Urinary bladder (tissue), 4 donors: ENCODE results near the gene DDX49. TPM values are rescaled to one million over a fixed set of nuclear protein-coding genes. Genes with fewer than 3 reads are reported as not detected.

ENCODE experiments used
- DNase-seq: peaks from one replicate; pipeline ENCODE4 v3.0.0-alpha.2; 2015; ENCODE audit errors: extremely low spot score
- H3K27ac ChIP-seq: one replicate; pipeline ENCODE4 v1.5.1; 2013; ENCODE audit warnings: low read depth, mild to moderate bottlenecking, moderate library complexity
- H3K36me3 ChIP-seq: one replicate; pipeline ENCODE4 v1.6.1; 2013; ENCODE audit warnings: mild to moderate bottlenecking, moderate library complexity; ENCODE audit not compliant: insufficient read depth
- H3K4me1 ChIP-seq: one replicate; pipeline ENCODE4 v1.6.1; 2013; ENCODE audit warnings: mild to moderate bottlenecking, moderate library complexity; ENCODE audit not compliant: insufficient read depth
- H3K4me3 ChIP-seq: one replicate; pipeline ENCODE4 v1.5.1; 2013; ENCODE audit warnings: low read depth, low read length
- WGBS: extraction: QIAGEN DNeasy Blood & Tissue Kit; methylation state at CpG from one replicate; pipeline ENCODE4 v1.1.7; 2013; 5-methylcytosine and 5-hydroxymethylcytosine counted together
- polyA plus RNA-seq: library from polyadenylated mRNA; stranded (reverse); fragments of 200-250 nt; gene quantifications from one replicate; pipeline ENCODE4 v1.2.3, GENCODE V29; 2013
- total RNA-seq: library from RNA; depleted of rRNA; stranded (reverse); fragments of >200 nt; gene quantifications from one replicate; pipeline ENCODE4 v1.2.3, GENCODE V29; 2014
- donor health status: healthy with polysubstance abuse.
- donor health status: healthy.

DDX49 gene
- total and polyA plus RNA-seq, 2 donors, result 22.2 to 54.0 TPM

DNA sequence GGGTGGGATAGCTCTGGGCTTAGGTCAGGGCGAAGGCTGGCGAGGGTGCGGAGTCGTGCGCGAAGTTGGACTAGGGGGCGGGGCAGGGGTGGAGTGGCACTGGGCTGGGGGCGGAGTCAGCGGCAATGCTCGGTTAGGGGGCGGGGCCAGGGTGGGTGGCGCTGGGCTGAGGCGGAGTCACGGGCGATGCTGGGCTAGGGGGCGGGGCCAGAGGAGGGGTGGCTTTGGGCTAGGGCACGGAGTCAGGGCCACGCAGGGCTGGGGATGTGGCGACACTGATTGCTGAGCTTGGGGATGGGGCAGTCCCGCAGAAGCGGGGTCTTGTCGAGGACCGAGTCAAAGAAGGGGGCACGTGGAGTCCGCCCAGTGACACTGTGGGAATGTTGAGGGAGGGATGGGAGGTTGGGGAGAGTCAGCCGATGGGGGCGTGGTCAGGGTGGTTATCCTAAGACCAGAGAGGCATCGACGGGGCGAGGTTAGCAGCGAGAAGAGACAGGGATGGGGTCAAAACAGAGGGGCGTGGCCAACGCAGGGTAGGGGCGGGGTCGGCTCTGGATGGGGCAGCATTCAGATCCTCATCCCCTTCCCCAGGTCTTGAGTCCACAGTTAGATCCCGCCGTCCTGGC, 12.8 kb downstream of the DDX49 start:
- H3K4me1 ChIP-seq, result peaks cover 2% of the 10 kb centered on the region
- no peaks in the 10 kb centered on the region for H3K36me3 ChIP-seq
- DNase-seq, result no peak
- no peak overlapping the region for H3K27ac ChIP-seq
- 35% methylated on average over 37 of the region's 37 CpGs for WGBS
- no peak overlapping the region for H3K4me3 ChIP-seq

DNA sequence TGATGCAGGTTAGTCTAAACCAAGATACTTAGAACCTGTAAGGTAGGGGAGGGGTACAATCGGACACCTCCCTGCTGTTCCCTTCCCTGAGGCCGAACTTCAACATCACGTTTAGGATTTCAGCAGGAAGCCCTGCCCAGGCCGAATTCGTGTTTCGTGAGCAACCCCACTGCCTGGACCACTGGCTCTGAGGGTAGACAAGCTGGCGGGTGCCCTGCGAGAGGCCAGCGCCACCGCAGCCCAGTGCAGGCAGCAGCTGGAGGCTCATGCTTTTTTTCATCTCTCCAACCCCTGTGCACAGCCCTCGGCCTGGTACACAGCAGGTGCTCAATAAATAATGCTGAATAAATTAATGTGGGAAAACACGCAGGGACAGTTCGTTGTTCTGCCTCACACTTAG, 13.8 kb downstream of the DDX49 start:
- Histone ChIP-seq H3K36me3 (no peaks in the 10 kb centered on the region), H3K4me3 (no peak overlapping the region), H3K4me1 (peaks cover 2% of the 10 kb centered on the region), H3K27ac (no peak overlapping the region)
- no peak for DNase-seq
- WGBS, result 86% methylated on average over 13 of the region's 13 CpGs

DNA sequence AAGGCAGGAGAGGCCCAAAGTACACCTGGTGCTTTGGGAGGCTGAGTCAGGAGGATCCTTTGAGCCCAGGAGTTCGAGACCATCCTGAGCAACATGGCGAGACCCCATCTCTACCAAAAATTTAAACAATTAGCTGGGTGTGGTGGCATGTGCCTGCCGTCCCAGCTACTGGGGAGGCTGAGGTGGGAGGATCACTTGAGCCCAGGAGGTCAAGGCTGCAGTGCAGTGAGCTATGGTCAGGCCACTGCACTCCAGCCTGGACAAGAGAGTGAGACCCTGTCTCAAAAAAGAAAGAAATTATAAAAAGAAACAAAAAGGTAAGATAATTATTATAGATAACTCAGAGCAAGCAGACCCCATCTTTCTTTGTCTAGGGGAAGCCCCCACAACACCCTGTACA, 19.6 kb downstream of the DDX49 start:
- Histone ChIP-seq H3K36me3 (no peaks in the 10 kb centered on the region), H3K4me1 (peaks cover 3% of the 10 kb centered on the region), H3K27ac (no peak overlapping the region), H3K4me3 (no peak overlapping the region)
- 92% methylated on average over 3 of the region's 3 CpGs for WGBS
- DNase-seq, result no peak

DNA sequence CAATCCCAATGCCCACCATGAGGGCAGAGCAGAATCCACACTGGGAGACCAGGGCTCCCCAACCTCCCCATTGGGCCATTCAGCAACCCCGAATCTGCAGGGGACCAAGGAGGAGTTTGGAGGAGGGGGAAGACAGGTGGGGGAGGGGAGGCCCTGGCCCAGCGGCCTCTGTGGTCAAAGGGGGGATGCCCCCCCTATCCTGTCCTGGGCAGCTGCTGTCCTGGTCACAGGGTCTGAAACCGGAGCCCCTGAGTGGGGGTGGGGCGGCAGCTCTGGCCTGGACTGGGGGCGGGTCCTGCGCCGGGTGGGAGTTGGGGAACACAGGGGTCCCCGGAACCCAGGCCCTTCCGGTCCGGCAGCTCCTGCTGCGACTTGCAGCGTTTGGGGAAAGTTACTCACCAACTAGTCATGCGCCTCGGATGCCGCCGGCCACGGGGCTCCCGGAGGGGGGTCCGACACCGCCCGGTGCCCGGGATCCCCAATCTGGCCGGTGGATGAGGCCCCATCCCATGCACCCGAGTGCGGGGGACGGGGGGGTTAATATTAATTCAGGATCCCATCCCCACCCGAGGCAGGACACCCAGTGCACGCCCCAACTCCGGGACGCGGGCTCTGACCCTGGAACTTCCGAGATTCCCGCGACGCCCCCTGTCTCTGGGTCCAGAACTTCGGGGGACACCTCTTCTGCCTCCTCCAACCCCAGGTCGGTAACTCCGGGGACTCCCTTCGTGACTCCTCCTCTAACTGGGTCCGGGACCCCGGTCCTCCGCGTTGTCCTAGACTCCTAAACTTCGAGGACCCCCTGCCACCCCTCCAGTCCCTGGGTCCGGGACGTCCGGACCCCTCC, 20.6 kb downstream of the DDX49 start:
- WGBS, result 1% methylated on average over 47 of the region's 47 CpGs
- Histone ChIP-seq H3K27ac (no peak overlapping the region), H3K4me1 (peaks cover 3% of the 10 kb centered on the region), H3K4me3 (peak overlapping the region; percentile 82), H3K36me3 (no peaks in the 10 kb centered on the region)
- no peak for DNase-seq

DNA sequence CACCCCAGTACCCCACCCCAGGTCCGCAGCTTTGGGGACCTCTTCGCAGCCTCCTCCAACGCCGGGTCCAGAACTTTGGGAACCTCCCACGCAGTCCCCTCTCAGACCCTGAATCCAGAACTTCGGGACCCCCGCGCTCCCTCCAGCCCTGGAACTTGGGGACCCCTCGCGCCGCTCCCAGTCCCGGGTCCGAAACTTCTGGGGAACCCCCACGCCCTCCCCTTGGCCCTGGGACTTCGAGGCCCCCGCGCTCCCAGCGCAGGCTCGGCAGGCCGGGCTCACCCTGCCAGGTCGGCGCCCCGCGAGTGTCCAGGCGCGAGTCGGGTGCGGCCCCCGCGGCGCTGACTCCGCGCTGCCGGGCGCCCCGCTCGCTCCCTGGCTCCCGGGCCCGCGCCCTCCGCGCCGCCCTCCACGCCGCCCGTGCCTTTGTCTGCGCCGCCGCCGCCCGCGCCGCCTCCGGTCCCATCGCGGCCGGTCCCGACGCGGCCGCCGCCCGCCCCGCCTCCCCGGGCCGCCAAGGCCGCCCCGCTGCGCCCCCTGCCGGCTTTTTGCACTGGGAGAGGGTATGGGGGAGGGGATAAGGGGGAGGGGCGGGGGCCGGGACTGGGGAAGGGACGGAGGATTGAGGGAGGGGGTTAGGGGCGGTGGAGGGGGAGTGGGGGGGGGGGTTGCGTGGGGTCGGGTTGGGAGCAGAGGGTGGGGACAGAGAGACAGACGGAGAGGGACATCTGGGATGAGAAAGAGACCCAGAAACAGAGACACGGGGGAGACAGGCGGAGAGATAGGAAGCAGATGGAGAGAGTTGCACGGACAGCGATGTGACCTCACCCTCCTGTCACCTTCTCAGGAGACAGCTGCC, 21.5 kb downstream of the DDX49 start, which contains the start of gene HOMER3:
Gene HOMER3, minus strand, starts transcription at position 449 of the 859 bp plus-strand sequence. CDS start 2,235 bp downstream, outside the sequence.
- Histone ChIP-seq H3K4me3 (peak within 1 kb of the TSS; percentile 82), H3K27ac (peak within 1 kb of the TSS; percentile 68), H3K4me1 (peaks cover 3% of the 10 kb centered on the region), H3K36me3 (no peaks in the 10 kb centered on the region)
- DNase-seq, result no peak
- WGBS, result under 1% methylated on average over 81 of the region's 81 CpGs

DNA sequence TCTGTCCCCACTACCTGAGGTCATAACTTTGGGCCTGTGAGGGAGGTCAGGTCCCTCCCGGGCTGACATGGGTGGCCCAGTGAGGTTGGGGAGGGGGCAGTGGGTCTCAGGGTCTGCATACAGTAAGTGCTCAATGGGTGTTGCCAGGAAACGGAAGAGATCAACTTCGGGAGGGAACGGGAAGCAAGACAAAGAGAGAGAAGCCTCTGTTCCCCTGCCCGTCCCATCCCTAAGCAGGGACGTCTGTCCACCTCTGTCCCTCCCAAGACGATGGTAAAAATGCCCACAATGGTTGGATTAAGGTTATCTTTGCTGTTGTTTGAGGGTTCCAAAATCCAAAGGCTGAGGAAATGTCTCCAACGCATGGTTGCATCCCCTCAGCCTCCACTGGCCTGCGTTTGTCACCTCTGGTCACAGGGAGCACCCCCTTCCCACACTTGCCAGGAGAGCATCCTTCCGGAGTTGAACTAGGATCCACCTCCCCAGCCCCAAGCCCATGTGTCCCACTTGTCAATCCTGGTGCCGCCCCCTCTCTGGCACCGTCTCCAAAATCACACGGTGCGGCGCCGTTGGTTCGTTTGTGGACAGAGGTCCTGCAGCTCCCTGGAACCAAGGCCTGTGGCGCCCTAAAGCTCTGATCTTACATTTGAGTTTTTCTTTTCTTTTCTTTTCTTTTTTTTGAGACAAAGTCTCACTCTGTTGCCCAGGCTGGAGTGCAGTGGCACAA, 22.3 kb downstream of the DDX49 start:
- peaks cover 3% of the 10 kb centered on the region for H3K4me1 ChIP-seq
- 66% methylated on average over 18 of the region's 18 CpGs for WGBS
- no peaks in the 10 kb centered on the region for H3K36me3 ChIP-seq
- DNase-seq, result no peak
- no peak overlapping the region for H3K27ac ChIP-seq
- H3K4me3 ChIP-seq, result no peak overlapping the region

DNA sequence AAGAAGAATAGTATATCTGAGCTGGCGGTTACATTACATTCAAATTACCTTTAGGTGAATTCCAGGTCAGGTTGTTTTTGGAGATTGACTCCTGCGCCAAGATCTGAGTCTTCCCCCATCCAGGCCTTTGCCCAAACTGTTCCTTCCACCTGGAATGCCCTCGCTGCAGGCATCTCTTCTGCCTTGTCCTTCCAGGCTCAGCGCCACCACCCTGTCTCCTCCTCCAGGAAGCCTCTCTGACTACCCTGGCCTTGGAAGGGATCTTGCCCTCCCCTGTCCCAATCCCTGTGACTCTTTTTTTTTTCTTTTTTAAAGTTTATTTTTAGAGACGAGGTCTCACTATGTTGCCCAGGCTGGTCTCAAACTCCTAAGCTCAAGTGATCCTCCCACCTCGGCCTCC, 23.2 kb downstream of the DDX49 start:
- Histone ChIP-seq H3K4me3 (no peak overlapping the region), H3K36me3 (no peaks in the 10 kb centered on the region), H3K27ac (no peak overlapping the region), H3K4me1 (peaks cover 3% of the 10 kb centered on the region)
- 93% methylated on average over 6 of the region's 6 CpGs for WGBS
- DNase-seq, result no peak

DNA sequence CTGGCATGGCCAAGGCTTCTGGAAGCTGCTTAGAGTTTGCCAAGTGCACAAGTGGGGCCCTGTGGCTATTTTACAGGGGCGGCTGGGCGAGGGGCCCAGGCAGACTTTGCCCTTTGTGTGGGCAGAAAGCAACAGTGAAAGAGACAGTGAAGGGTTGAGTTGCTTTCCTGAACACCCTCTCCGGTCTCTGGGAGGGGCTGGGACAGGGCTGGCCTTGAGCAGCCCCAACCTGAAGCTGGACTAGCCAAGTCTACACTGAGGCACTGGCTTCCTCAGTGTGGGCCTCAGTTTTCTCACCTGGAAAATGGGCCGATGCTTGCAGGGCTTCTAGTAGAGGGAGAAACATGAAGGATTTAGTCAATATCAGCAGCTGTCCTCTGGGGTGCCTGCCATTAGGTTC, 23.9 kb downstream of the DDX49 start:
- Histone ChIP-seq H3K4me1 (peaks cover 3% of the 10 kb centered on the region), H3K27ac (no peak overlapping the region), H3K36me3 (no peaks in the 10 kb centered on the region), H3K4me3 (no peak overlapping the region)
- no peak for DNase-seq
- 87% methylated on average over 4 of the region's 4 CpGs for WGBS

DNA sequence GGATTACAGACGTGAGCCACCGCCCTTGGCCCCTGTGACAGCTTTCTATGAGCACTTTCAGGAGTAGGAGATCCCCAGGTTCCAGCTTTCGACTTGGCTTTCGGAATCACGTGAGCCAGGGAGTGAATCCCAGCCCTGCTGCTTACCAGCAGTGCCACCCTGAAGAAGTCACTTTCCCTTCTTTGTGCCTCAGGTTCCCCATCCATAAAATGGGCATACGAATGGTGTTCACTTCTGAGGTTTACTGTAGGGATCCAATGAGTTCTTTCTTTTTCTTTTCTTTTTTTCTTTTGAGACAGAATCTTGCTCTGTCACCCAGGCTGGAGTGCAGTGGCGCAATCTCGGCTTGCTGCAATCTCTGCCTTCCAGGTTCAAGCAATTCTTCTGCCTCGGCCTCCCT, 25.8 kb downstream of the DDX49 start:
- DNase-seq, result no peak
- 88% methylated on average over 9 of the region's 9 CpGs for WGBS
- no peaks in the 10 kb centered on the region for H3K4me1 ChIP-seq
- no peaks in the 10 kb centered on the region for H3K36me3 ChIP-seq
- H3K27ac ChIP-seq, result no peak overlapping the region
- H3K4me3 ChIP-seq, result no peak overlapping the region

DNA sequence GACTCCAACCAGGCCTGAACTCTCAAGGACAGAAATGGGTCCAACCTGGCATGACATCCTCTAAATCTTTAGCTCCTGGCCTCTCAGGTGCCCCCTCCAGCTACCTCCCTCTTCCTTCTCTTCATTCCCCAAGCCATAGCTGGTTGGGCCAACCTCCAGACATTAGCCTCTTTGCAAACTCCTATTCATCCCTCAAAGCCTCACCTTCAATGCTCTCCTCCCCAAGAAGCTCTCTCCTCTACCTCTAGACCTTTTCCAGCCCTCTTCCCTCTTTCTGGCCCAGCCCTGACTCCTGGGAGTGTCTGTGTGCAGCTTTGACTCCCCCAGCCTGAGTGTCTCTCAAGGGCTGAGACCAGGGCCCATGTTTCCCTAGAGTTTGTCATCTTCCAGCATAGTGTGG, 26.8 kb downstream of the DDX49 start:
- no peaks in the 10 kb centered on the region for H3K36me3 ChIP-seq
- no peak overlapping the region for H3K4me3 ChIP-seq
- no peaks in the 10 kb centered on the region for H3K4me1 ChIP-seq
- no peak for DNase-seq
- H3K27ac ChIP-seq, result no peak overlapping the region

DNA sequence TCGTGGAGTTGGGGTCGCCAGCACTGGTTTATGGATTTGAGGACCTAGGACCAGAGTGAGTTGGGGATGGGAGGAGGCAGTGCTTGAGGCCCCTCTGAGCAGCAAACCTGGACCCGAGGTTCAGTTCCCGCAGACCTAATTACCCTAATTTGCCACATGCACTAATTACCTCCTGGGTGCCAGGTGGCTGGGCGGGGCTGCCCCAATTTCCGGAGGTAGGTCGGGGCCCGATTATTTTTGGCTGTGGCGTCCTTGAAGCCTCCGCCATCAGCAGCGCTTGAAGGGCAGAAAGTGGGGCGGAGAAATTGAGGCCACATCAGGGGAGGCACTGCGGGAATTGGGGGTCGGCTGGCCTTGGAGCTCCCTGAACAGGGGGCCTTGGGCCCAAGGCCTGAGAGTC, 27.4 kb downstream of the DDX49 start:
- Histone ChIP-seq H3K27ac (no peak overlapping the region), H3K4me3 (no peak overlapping the region), H3K4me1 (no peaks in the 10 kb centered on the region), H3K36me3 (no peaks in the 10 kb centered on the region)
- DNase-seq, result no peak
- WGBS, result 81% methylated on average over 14 of the region's 14 CpGs

DNA sequence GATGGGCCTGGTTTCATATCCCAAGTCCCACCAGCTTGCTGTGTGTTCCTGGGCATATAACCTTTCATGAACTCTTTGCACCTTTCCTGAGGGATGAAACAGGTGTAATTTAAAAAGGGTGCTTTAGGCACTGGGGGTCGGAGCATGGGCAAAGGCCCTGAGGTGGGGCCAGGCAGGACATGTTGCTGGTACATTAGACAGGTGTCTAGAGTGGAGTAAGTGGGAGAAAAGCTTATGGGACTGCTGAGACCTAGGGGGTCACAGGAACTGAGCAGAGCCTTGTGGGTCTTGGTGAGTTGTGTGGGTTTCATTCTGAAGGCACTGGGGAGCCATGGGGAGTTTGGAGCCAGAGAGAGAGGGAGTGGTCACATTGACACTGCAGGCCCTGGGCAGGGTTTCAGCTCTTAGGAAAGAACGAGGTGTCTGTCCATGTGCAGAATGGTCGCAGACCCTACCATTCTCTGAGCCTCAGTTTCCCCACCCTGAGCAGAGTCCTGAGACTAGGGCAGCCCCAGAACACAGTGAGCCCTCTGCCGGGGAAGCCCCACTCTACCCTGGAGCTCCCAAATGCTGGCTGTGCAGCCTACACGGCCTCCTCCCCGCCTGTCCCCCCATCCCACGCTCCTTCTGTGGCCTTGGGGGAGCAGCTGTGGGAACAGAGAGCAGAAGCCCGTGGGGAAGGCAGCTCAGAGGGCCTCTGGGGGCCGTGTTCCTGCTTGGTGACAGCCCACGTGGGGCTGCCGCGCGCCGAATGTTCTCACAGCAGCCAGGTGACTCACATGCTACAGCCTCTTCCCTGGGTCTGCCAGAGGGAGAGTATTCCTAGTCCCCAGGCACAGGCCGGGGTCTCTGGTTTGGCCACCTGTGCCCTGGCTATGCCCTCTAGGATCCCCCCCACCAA, 28.8 kb downstream of the DDX49 start:
- no peak overlapping the region for H3K27ac ChIP-seq
- H3K4me3 ChIP-seq, result no peak overlapping the region
- WGBS, result 75% methylated on average over 15 of the region's 15 CpGs
- H3K4me1 ChIP-seq, result no peaks in the 10 kb centered on the region
- H3K36me3 ChIP-seq, result no peaks in the 10 kb centered on the region
- DNase-seq, result no peak
